Spleen (tissue), 7 donors: ENCODE measurements around the gene NR2F1-AS1.

Experiments
- CTCF ChIP-seq, 11 experiments: fragments of 200-600 bp in 7 of 11; fragments of 450-650 bp in 4 of 11; sonication (generic) in 4 of 11; IDR thresholded peaks in 8 of 11; conservative IDR thresholded peaks in 3 of 11; 1 replicate in 7 of 11; 2 replicates in 4 of 11; pipeline versions ENCODE4 v1.4.0 to v1.8.0; 2016 to 2021; ENCODE audit warnings: antibody characterized with exemption in 11 of 11, inconsistent platforms in 4 of 11, mild to moderate bottlenecking in 1 of 11
- POLR2A ChIP-seq, 3 donors: fragments of 450-650 bp; IDR thresholded peaks; one replicate each; pipeline ENCODE4 v1.5.1; 2017; ENCODE audit warnings: antibody characterized with exemption in 3 of 3, mild to moderate bottlenecking in 1 of 3
- POLR2AphosphoS5 ChIP-seq, 3 donors: sonication (generic); formaldehyde crosslinking; IDR thresholded peaks; one replicate each; pipeline ENCODE4 v1.5.1; 2017; ENCODE audit warnings: antibody characterized with exemption in 3 of 3
- donor health status: DM: no; HTN: no; CAD: no; lungs with moderate emphysema.
- donor health status: DM: no; HTN: no; CAD: no.
- donor health status: DM: no; HTN: no; CAD: no.

DNA sequence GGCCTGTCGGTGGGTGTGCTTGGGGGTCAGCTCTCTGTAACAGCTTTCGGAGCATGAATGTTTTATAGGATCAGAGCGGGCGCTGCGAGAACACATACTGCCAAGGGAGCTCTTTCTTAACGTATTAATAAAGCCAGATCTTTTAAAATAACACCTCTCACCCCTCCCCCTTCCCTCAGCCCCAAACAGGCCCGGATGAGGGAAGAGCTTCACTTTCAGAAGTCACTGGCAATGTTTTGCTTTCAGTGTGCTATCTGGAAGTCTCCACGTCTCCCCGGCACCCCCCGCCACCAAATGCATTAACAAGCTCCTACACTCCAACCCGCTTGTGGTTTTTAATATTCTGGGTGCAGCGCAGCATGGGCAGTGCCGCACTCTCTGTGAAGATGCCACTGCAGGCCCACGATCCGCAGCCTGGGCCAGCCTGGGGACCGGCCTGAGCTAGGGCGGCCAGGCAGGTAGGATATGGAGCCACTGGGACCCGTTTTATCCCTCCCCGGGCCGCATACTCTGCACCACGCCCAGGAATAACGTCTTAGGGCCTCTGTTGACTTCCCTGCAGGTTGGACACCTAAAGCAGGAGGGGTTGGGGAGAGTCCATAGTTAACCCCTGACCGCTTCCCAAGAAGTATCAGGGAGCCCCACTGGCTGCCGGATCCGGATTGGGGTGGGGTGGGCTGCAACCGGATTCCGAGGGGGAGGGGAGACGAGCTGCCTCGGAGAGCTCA lies 14.6 kb upstream of the NR2F1-AS1 start:
- TF ChIP-seq CTCF (IDR thresholded peaks at IDR 0.05 in 8 of 11, conservative IDR thresholded peaks at IDR 0.05 in 3 of 11) (no peak), POLR2A (IDR thresholded peaks at IDR 0.05) (no peak), POLR2AphosphoS5 (IDR thresholded peaks at IDR 0.05) (no peak)
